Measurements from ENCODE around the gene CLEC16A.

DNA sequence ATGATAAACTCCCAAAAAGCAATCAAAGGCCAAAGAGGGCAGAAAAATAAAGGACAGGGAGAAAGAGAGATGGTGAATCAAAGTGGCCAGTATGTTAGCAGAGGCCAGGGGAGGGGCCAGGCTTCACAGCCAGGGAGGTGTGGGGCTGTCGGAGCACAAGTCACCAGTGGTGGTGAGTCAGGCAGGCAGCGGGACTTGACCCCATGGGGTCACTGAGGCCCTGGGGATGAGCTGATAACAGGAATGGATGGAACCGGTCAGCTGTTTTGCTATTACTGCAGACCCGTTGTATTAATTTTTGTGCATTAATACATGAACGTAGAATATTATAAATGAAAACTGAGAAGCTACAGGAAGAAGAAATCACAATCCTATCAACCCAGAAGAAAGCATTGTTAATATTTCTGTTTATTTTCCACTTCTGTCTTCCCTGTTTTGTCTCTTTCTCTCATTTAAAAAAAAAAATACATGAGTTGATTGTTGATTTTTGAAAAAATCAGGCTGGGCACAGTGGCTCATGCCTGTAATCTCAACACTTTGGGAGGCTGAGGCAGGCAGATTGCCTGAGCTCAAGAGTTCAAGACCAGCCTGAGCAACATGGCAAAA, 204.8 kb downstream of the CLEC16A start:
- TF ChIP-seq POLR2A (conservative IDR thresholded peaks at IDR 0.05) (no peak), KLF1 (tag; IDR thresholded peaks at IDR 0.05) (no peak), FOXJ3 (CRISPR knock-in tag; IDR thresholded peaks at IDR 0.05) (no peak), FOS (IDR thresholded peaks at IDR 0.05; ENCODE audit: extremely low read depth, insufficient read length) (peak; percentile 26), GTF2F1 (IDR thresholded peaks at IDR 0.05; ENCODE audit: low read depth, low read length) (no peak), TAF1 (IDR thresholded peaks at IDR 0.05; ENCODE audit: control insufficient read depth, extremely low read depth, insufficient read depth, low read length, severe bottlenecking) (no peak)
- TF ChIP-seq, protein P1, sequence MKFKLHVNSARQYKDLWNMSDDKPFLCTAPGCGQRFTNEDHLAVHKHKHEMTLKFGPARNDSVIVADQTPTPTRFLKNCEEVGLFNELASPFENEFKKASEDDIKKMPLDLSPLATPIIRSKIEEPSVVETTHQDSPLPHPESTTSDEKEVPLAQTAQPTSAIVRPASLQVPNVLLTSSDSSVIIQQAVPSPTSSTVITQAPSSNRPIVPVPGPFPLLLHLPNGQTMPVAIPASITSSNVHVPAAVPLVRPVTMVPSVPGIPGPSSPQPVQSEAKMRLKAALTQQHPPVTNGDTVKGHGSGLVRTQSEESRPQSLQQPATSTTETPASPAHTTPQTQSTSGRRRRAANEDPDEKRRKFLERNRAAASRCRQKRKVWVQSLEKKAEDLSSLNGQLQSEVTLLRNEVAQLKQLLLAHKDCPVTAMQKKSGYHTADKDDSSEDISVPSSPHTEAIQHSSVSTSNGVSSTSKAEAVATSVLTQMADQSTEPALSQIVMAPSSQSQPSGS (CRISPR knock-in tag; IDR thresholded peaks at IDR 0.05): no peak
- TF ChIP-seq, protein P2, sequence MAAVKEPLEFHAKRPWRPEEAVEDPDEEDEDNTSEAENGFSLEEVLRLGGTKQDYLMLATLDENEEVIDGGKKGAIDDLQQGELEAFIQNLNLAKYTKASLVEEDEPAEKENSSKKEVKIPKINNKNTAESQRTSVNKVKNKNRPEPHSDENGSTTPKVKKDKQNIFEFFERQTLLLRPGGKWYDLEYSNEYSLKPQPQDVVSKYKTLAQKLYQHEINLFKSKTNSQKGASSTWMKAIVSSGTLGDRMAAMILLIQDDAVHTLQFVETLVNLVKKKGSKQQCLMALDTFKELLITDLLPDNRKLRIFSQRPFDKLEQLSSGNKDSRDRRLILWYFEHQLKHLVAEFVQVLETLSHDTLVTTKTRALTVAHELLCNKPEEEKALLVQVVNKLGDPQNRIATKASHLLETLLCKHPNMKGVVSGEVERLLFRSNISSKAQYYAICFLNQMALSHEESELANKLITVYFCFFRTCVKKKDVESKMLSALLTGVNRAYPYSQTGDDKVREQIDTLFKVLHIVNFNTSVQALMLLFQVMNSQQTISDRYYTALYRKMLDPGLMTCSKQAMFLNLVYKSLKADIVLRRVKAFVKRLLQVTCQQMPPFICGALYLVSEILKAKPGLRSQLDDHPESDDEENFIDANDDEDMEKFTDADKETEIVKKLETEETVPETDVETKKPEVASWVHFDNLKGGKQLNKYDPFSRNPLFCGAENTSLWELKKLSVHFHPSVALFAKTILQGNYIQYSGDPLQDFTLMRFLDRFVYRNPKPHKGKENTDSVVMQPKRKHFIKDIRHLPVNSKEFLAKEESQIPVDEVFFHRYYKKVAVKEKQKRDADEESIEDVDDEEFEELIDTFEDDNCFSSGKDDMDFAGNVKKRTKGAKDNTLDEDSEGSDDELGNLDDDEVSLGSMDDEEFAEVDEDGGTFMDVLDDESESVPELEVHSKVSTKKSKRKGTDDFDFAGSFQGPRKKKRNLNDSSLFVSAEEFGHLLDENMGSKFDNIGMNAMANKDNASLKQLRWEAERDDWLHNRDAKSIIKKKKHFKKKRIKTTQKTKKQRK (IDR thresholded peaks at IDR 0.05; ENCODE audit: borderline replicate concordance, low read depth, low read length): no peak
- TF ChIP-seq, protein P3, sequence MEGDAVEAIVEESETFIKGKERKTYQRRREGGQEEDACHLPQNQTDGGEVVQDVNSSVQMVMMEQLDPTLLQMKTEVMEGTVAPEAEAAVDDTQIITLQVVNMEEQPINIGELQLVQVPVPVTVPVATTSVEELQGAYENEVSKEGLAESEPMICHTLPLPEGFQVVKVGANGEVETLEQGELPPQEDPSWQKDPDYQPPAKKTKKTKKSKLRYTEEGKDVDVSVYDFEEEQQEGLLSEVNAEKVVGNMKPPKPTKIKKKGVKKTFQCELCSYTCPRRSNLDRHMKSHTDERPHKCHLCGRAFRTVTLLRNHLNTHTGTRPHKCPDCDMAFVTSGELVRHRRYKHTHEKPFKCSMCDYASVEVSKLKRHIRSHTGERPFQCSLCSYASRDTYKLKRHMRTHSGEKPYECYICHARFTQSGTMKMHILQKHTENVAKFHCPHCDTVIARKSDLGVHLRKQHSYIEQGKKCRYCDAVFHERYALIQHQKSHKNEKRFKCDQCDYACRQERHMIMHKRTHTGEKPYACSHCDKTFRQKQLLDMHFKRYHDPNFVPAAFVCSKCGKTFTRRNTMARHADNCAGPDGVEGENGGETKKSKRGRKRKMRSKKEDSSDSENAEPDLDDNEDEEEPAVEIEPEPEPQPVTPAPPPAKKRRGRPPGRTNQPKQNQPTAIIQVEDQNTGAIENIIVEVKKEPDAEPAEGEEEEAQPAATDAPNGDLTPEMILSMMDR (IDR thresholded peaks at IDR 0.05 in 2 of 3, conservative IDR thresholded peaks at IDR 0.05 in 1 of 3; ENCODE audit: insufficient read depth in 2 of 3, low read depth in 1 of 3, low read length in 3 of 3): no peak
- TF ChIP-seq, protein P4, sequence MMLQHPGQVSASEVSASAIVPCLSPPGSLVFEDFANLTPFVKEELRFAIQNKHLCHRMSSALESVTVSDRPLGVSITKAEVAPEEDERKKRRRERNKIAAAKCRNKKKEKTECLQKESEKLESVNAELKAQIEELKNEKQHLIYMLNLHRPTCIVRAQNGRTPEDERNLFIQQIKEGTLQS (IDR thresholded peaks at IDR 0.05): peak; percentile 89
- TF ChIP-seq, protein P4 (CRISPR knock-in tag; conservative IDR thresholded peaks at IDR 0.05): peak; percentile 35; the same call in 1 of the 2 replicates
- TF ChIP-seq, protein P5, sequence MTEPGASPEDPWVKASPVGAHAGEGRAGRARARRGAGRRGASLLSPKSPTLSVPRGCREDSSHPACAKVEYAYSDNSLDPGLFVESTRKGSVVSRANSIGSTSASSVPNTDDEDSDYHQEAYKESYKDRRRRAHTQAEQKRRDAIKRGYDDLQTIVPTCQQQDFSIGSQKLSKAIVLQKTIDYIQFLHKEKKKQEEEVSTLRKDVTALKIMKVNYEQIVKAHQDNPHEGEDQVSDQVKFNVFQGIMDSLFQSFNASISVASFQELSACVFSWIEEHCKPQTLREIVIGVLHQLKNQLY (CRISPR knock-in tag; conservative IDR thresholded peaks at IDR 0.05): no peak
- TF ChIP-seq, protein P6, sequence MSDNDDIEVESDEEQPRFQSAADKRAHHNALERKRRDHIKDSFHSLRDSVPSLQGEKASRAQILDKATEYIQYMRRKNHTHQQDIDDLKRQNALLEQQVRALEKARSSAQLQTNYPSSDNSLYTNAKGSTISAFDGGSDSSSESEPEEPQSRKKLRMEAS (CRISPR knock-in tag; IDR thresholded peaks at IDR 0.05): no peak
- TF ChIP-seq, protein P7, sequence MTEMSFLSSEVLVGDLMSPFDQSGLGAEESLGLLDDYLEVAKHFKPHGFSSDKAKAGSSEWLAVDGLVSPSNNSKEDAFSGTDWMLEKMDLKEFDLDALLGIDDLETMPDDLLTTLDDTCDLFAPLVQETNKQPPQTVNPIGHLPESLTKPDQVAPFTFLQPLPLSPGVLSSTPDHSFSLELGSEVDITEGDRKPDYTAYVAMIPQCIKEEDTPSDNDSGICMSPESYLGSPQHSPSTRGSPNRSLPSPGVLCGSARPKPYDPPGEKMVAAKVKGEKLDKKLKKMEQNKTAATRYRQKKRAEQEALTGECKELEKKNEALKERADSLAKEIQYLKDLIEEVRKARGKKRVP (CRISPR knock-in tag; IDR thresholded peaks at IDR 0.05): no peak

All from K562 (cell line).